Measurements from ENCODE around the gene DNAH14. TPM values are rescaled to one million over a fixed set of nuclear protein-coding genes. Genes with fewer than 3 reads are reported as not detected.

The DNAH14 gene
- total and polyA plus RNA-seq, 10 of the 15 experiments (the other 5 are each of a cell fraction or from before 2014, with no cell fraction given): 2.0 to 7.9 (median 4.8) TPM

DNA sequence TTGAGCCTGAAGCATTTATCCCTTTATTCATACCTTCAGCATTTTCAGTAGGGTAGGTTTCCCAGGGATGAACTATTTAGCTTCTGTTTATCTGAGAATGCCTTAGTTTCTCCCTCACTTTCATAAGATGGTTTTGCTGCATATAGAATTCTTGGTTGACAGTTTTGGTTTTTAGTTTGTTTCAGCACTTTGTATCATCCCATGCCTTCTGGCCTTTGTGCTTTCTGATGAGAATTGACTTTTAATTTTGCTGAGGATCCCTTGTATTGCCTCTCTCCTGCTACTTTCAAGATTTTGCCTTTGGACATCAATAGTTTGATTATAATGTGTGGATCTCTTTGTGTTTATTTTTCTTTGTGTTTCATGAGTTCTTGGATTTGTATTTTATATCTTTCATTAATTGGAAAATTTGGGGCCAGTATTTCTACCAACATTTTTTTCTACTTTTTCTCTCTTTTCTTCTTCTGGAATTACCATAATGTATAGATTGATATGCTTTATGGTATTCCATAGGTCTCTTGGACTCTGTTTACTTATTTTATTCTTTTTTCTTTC is 261.8 kb downstream of the DNAH14 start:
- FAIRE-seq (no peak), ATAC-seq (no peak), DNase-seq (ENCODE audit: low read depth, low spot score) (no peak)
- POLR2A ChIA-PET: no interaction called here
- Histone ChIP-seq H3K4me3 (no peak overlapping the region), H3K79me2 (ENCODE audit: control insufficient read depth, insufficient read depth, low read length) (no peaks in the 10 kb centered on the region), H3K36me3 (ENCODE audit: control insufficient read depth in 2 of 2, insufficient read depth in 2 of 2, low read length in 1 of 2) (no peaks in the 10 kb centered on the region), H3K27me3 (replicated peaks in 1 of 2; ENCODE audit: control insufficient read depth in 2 of 2, insufficient read depth in 2 of 2, low read length in 1 of 2) (no peaks in the 10 kb centered on the region), H4K20me1 (ENCODE audit: control insufficient read depth, insufficient read depth) (no peaks in the 10 kb centered on the region), H3K4me1 (ENCODE audit: control insufficient read depth, insufficient read depth, low read length) (no peaks in the 10 kb centered on the region), H3K4me2 (ENCODE audit: control insufficient read depth, insufficient read depth) (no peak overlapping the region), H3K9ac (ENCODE audit: control insufficient read depth, insufficient read depth, low read length) (no peak overlapping the region), H3K9me3 (replicated peaks; ENCODE audit: control insufficient read depth, insufficient read depth, low read length) (no peaks in the 10 kb centered on the region), H2AFZ (ENCODE audit: control insufficient read depth, low read depth, low read length) (no peak overlapping the region), H3K27ac (ENCODE audit: control insufficient read depth, insufficient read depth) (no peak overlapping the region)
- TF ChIP-seq FOXK2 (IDR thresholded peaks at IDR 0.05): no peak
- TF ChIP-seq NFYA (IDR thresholded peaks at IDR 0.05; ENCODE audit: borderline replicate concordance, low read depth, low read length): no peak
- TF ChIP-seq, protein P1, sequence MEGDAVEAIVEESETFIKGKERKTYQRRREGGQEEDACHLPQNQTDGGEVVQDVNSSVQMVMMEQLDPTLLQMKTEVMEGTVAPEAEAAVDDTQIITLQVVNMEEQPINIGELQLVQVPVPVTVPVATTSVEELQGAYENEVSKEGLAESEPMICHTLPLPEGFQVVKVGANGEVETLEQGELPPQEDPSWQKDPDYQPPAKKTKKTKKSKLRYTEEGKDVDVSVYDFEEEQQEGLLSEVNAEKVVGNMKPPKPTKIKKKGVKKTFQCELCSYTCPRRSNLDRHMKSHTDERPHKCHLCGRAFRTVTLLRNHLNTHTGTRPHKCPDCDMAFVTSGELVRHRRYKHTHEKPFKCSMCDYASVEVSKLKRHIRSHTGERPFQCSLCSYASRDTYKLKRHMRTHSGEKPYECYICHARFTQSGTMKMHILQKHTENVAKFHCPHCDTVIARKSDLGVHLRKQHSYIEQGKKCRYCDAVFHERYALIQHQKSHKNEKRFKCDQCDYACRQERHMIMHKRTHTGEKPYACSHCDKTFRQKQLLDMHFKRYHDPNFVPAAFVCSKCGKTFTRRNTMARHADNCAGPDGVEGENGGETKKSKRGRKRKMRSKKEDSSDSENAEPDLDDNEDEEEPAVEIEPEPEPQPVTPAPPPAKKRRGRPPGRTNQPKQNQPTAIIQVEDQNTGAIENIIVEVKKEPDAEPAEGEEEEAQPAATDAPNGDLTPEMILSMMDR (IDR thresholded peaks at IDR 0.05 in 2 of 3, conservative IDR thresholded peaks at IDR 0.05 in 1 of 3; ENCODE audit: control insufficient read depth in 2 of 3, extremely low read depth in 1 of 3, insufficient read depth in 1 of 3, low read depth in 3 of 3, low read length in 3 of 3): no peak
- no peak for TF ChIP-seq CREM (IDR thresholded peaks at IDR 0.05; ENCODE audit: low read depth)
- TF ChIP-seq EGR1 (IDR thresholded peaks at IDR 0.05; ENCODE audit: borderline replicate concordance in 1 of 2, low read depth in 2 of 2, low read length in 2 of 2): no peak
- no peak for TF ChIP-seq POU2F2 (IDR thresholded peaks at IDR 0.05; ENCODE audit: borderline replicate concordance, low read depth, low read length)
- TF ChIP-seq NR2C2 (IDR thresholded peaks at IDR 0.05; ENCODE audit: borderline replicate concordance, control insufficient read depth, insufficient read length, low read depth): no peak
- TF ChIP-seq, protein P2, sequence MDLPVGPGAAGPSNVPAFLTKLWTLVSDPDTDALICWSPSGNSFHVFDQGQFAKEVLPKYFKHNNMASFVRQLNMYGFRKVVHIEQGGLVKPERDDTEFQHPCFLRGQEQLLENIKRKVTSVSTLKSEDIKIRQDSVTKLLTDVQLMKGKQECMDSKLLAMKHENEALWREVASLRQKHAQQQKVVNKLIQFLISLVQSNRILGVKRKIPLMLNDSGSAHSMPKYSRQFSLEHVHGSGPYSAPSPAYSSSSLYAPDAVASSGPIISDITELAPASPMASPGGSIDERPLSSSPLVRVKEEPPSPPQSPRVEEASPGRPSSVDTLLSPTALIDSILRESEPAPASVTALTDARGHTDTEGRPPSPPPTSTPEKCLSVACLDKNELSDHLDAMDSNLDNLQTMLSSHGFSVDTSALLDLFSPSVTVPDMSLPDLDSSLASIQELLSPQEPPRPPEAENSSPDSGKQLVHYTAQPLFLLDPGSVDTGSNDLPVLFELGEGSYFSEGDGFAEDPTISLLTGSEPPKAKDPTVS (IDR thresholded peaks at IDR 0.05; ENCODE audit: low read depth, low read length): no peak
- TF ChIP-seq ZNF622 (IDR thresholded peaks at IDR 0.05): no peak
- no peak for TF ChIP-seq CHD4 (IDR thresholded peaks at IDR 0.05)
- no peak for TF ChIP-seq NFXL1 (IDR thresholded peaks at IDR 0.05; ENCODE audit: borderline replicate concordance)
- no peak for TF ChIP-seq PAX8 (IDR thresholded peaks at IDR 0.05)
- RAD21 ChIA-PET (ENCODE audit: unreplicated experiment): no interaction called here
- in situ Hi-C loops (cut with MboI): no loop called here
- SMC1A ChIA-PET (ENCODE audit: uncharacterized antibody, unreplicated experiment): no interaction called here
- CTCF ChIA-PET: no interaction called here
- BruUV-seq (replicated peaks): no TSS peak
- intact Hi-C loops (cut with micrococcal nuclease; ENCODE audit: unreplicated experiment): no loop called here

Measured in GM12878 (cell line).